ENCODE results near the gene FAM13A. TPM values are rescaled to one million over a fixed set of nuclear protein-coding genes. Genes with fewer than 3 reads are reported as not detected.
"Not testable (repeated sequence)": the region's sequence is repeated elsewhere in the genome, so short reads cannot be mapped to it uniquely, and the experiment has no call there.

FAM13A gene
- total and polyA plus RNA-seq, 2 experiments from 2014 or later = 19.3 to 44.2 TPM

- peaks cover 36% of the 10 kb centered on the region for H3K4me1 ChIP-seq (ENCODE audit: insufficient read depth)
- no peaks in the 10 kb centered on the region for H3K79me2 ChIP-seq
- 88% methylated on average over 1 of the region's 1 CpG for WGBS (ENCODE audit: low lambda C conversion rate, missing lambda C conversion rate)
- no peak overlapping the region for H3K27ac ChIP-seq
- no peaks in the 10 kb centered on the region for H3K36me3 ChIP-seq (replicated peaks; ENCODE audit: insufficient read depth, low read depth)
- H3K27me3 ChIP-seq = no peaks in the 10 kb centered on the region
- no peak overlapping the region for H3K4me3 ChIP-seq
- no peak overlapping the region for H3K4me2 ChIP-seq
- no peaks in the 10 kb centered on the region for H3K9me2 ChIP-seq (replicated peaks; ENCODE audit: insufficient read depth)
- H4K20me1 ChIP-seq (ENCODE audit: insufficient read depth, poor library complexity, severe bottlenecking) = no peaks in the 10 kb centered on the region
- no peaks in the 10 kb centered on the region for H3K9me3 ChIP-seq (ENCODE audit: low read depth)
- no peak overlapping the region for H2AFZ ChIP-seq
- no peak for DNase-seq (ENCODE audit: low spot score)
- no peak for TF ChIP-seq CTCF (IDR thresholded peaks at IDR 0.05; ENCODE audit: poor library complexity)
- no peak for TF ChIP-seq EZH2 (IDR thresholded peaks at IDR 0.05; ENCODE audit: borderline replicate concordance)
- no peak for TF ChIP-seq EZH2phosphoT487 (IDR thresholded peaks at IDR 0.05; ENCODE audit: low read depth, severe bottlenecking, unreplicated experiment)
Observed at GRCh38 chr4:88995874-88996273, 61.1 kb downstream of the FAM13A start.

- WGBS (ENCODE audit: low lambda C conversion rate, missing lambda C conversion rate) = 100% methylated on average over 1 of the region's 1 CpG
- not testable (repeated sequence) for H3K36me3 ChIP-seq (replicated peaks; ENCODE audit: insufficient read depth, low read depth); H3K9me3 ChIP-seq (ENCODE audit: low read depth); H3K27ac ChIP-seq; H3K4me3 ChIP-seq; H2AFZ ChIP-seq; H4K20me1 ChIP-seq (ENCODE audit: insufficient read depth, poor library complexity, severe bottlenecking); H3K27me3 ChIP-seq; H3K9me2 ChIP-seq (replicated peaks; ENCODE audit: insufficient read depth); H3K4me2 ChIP-seq; H3K79me2 ChIP-seq; DNase-seq (ENCODE audit: low spot score)
- H3K4me1 ChIP-seq (ENCODE audit: insufficient read depth) = peaks cover 30% of the 10 kb centered on the region
Observed at GRCh38 chr4:88995257-88995656, 61.7 kb downstream of the FAM13A start.

- no peak for DNase-seq (ENCODE audit: low spot score)
- Histone ChIP-seq H3K27ac (no peak overlapping the region), H3K36me3 (replicated peaks; ENCODE audit: insufficient read depth, low read depth) (no peaks in the 10 kb centered on the region), H3K4me1 (ENCODE audit: insufficient read depth) (peaks cover 13% of the 10 kb centered on the region), H3K4me2 (no peak overlapping the region), H2AFZ (no peak overlapping the region), H3K4me3 (no peak overlapping the region), H3K79me2 (no peaks in the 10 kb centered on the region), H3K27me3 (no peaks in the 10 kb centered on the region), H3K9me2 (replicated peaks; ENCODE audit: insufficient read depth) (no peaks in the 10 kb centered on the region), H4K20me1 (ENCODE audit: insufficient read depth, poor library complexity, severe bottlenecking) (no peaks in the 10 kb centered on the region), H3K9me3 (ENCODE audit: low read depth) (no peaks in the 10 kb centered on the region)
- TF ChIP-seq EZH2phosphoT487 (IDR thresholded peaks at IDR 0.05; ENCODE audit: low read depth, severe bottlenecking, unreplicated experiment) = no peak
- TF ChIP-seq EZH2 (IDR thresholded peaks at IDR 0.05; ENCODE audit: borderline replicate concordance) = no peak
- no peak for TF ChIP-seq CTCF (IDR thresholded peaks at IDR 0.05; ENCODE audit: poor library complexity)
- 94% methylated on average over 2 of the region's 2 CpGs for WGBS (ENCODE audit: low lambda C conversion rate, missing lambda C conversion rate)
Observed at GRCh38 chr4:88993246-88993645, 63.7 kb downstream of the FAM13A start.

- H2AFZ ChIP-seq = no peak overlapping the region
- H3K4me1 ChIP-seq (ENCODE audit: insufficient read depth) = peaks cover 3% of the 10 kb centered on the region
- H3K9me3 ChIP-seq (ENCODE audit: low read depth) = no peaks in the 10 kb centered on the region
- H3K9me2 ChIP-seq (replicated peaks; ENCODE audit: insufficient read depth) = no peaks in the 10 kb centered on the region
- H3K4me2 ChIP-seq = no peak overlapping the region
- TF ChIP-seq CTCF (IDR thresholded peaks at IDR 0.05; ENCODE audit: poor library complexity) = no peak
- no peak for TF ChIP-seq EZH2phosphoT487 (IDR thresholded peaks at IDR 0.05; ENCODE audit: low read depth, severe bottlenecking, unreplicated experiment)
- TF ChIP-seq EZH2 (IDR thresholded peaks at IDR 0.05; ENCODE audit: borderline replicate concordance) = no peak
- DNase-seq (ENCODE audit: low spot score) = no peak
- H3K4me3 ChIP-seq = no peak overlapping the region
- H3K27me3 ChIP-seq = no peaks in the 10 kb centered on the region
- no peak overlapping the region for H3K27ac ChIP-seq
- no peaks in the 10 kb centered on the region for H4K20me1 ChIP-seq (ENCODE audit: insufficient read depth, poor library complexity, severe bottlenecking)
- no peaks in the 10 kb centered on the region for H3K79me2 ChIP-seq
- H3K36me3 ChIP-seq (replicated peaks; ENCODE audit: insufficient read depth, low read depth) = no peaks in the 10 kb centered on the region
Observed at GRCh38 chr4:88991746-88992145, 65.2 kb downstream of the FAM13A start.

Measured in hepatocyte (in vitro differentiated cells).